GM18907 (cell line): ENCODE data around the gene INPP5A.
"Not testable (repeated sequence)": the region's sequence is repeated elsewhere in the genome, so short reads cannot be mapped to it uniquely, and the experiment has no call there.

ENCODE experiments used
- ATAC-seq: cut with Tn5 transposase; IDR thresholded peaks from one replicate; pipeline ENCODE4 v1.9.1; 2021; ENCODE audit warnings: mild to moderate bottlenecking, moderate library complexity; ENCODE audit not compliant: unreplicated experiment

The INPP5A gene

DNA sequence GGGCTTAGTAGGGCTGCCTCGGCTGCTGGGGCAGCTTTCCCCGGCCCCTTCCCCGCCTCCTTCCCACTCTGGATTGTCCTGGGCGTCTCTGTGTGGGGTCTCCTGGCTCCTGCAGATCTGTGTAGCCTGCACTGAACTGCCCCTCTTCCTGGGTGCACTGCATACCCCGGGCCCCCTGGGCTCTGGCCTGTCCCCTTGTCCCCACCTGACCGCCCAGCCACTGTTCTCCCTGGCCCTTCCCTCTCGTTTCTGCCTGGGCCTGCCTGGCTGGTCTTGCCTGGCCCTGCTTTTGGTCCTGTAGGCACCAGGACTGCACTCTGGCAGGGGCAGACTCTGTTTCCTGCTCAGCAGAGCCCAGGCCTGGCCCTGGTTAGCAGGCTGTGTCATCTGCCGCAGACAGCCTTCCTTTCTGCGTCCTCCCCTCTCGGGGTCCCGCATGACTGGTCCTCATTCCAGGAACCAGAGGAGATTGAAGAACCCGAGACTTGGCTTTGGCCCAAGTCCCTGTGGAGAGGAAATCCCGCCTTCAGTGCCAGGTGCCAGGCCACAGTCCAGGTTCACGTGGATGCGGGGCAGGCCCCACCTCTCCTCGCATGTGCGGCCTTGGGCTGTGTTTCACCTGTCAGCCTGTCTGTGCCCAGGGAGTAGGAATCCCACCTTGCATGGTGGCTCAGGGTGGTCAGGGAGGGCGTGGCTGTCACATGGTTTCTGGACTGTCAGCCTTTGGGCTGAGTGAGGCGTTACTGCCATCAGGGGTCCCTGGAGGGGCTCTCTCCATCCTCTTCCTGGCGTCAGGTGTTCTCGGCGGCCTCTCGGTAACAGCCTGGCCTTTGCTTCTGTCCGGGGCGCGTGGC is 9.2 kb downstream of the INPP5A start:
- no peak for ATAC-seq

DNA sequence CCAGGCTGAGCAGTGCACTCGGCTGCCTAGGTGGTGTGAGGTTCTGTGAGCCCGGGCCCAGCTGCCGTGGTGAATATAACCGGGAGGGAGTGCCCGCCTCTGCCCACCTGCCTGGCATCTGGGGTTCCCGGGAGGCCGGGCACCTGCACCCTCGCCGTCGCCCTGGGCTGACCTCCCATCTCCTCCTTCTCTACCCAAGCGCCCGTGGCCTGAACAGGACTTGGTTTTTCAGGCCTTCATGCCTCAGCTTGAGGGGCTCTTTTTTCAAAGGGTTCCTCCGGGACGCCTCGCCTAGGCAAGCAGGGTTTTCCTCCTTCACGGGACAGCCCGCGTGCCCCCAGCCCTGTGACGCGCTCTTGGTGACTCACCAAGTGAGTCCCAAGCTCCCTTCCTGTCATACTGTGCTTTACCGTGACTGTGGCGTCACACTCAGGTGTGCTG is 9.9 kb downstream of the INPP5A start:
- ATAC-seq: no peak

DNA sequence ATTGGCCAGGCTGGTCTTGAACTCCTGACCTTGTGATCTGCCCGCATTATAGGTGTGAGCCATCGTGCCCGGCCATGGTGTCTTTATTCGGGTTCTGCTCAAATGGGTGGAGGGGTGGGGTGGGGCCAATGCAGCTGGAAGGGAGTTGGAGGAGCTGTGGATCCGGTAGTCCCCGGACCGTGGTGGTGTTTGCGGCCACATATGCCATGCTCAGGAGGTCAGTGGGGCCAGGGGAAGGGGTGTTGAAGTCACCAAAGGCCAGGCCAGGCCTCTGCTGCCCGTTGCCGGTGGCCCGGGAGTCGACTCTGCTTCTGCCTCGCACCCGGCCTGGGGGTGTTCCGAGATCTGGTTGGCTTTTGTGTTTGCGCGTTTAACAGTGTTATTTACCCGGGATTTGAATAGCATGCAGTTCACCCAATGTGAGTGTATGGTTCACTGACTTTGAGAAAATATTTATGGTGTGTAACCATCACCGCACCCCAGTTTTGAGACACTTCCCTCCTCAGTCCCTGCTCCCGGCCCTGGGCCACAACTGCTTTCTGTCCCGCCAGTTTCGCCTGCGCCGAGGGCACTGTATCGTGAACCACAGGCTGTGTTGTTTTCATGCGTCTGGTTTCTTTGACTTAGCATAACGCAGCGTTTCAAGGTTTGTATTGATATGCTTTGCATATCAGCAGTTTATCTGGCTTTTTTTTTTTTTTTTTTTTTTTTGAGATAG is 10.7 kb downstream of the INPP5A start:
- ATAC-seq: no peak

DNA sequence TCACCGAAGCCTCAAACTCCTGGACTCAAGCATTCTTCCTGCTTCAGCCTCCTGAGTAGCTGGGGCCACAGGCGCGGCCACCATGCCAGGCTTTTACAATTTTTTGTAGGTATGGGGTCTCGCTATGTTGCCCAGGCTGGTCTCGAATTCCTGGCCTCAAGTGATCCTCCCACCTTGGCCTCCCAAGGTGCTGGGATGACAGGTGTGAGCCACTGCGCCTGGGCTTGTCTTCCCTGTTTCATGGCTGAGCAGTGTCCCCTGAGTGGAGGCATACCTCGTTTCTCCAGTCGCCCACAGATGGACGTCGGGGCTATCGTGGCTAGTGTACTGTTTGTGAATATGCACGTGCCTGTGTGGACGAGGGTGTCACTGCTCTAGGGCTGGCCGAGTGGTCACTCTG is 11.3 kb downstream of the INPP5A start:
- no peak for ATAC-seq

DNA sequence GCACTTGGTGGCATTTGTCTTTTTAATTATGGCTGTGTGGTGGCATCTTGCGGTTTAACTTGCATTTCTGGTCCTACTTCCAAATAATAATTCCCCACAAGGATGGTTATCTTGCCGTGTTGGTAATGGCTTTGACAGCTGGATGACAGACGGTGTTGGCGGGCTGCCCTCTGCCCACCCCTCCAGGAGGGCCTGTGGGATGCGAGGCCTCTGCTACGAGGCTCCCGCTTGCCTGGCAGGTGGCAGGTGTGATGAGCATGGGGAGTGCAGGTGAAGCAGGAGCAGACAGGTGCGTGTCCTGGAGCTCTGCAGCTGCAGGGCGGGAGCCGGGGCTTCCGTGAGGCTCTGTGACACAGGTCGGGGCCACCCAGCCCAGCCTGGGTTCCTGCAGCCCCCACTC is 11.8 kb downstream of the INPP5A start:
- no peak for ATAC-seq

DNA sequence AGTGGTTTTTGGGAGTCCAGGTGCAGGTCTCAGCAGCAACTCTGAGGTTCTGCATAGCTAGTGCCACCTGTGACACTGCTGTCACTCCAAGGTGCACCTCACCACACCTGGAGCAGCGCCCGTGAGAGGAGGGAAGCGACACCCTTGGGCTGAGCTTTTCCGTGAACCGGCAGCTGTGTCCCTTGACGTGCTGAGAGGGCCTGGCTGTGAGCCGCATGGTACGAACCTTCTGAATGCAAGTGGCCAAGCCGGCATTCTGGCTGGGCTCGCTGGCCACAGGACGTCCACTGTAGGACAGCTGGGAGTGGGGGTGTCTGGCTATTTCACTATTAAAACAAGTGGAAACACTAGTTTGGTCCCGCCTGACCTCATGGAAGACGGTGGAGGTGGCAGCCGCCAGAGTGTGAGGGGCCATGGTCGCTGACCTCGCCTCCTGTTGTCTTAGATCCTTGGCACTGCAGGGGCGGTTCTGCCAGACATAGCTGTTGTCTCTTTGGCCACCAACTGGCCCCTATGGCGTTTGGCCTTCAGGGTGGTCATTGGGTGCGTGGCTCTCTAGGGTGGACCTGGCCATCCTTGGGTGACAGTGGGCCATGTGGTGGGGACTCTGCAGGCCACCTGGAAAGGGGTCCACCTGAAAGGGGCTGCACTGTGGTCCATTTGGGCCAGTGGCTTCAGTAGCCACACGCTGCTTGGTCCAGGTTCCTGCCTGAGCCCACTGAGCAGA is 12.9 kb downstream of the INPP5A start:
- no peak for ATAC-seq

DNA sequence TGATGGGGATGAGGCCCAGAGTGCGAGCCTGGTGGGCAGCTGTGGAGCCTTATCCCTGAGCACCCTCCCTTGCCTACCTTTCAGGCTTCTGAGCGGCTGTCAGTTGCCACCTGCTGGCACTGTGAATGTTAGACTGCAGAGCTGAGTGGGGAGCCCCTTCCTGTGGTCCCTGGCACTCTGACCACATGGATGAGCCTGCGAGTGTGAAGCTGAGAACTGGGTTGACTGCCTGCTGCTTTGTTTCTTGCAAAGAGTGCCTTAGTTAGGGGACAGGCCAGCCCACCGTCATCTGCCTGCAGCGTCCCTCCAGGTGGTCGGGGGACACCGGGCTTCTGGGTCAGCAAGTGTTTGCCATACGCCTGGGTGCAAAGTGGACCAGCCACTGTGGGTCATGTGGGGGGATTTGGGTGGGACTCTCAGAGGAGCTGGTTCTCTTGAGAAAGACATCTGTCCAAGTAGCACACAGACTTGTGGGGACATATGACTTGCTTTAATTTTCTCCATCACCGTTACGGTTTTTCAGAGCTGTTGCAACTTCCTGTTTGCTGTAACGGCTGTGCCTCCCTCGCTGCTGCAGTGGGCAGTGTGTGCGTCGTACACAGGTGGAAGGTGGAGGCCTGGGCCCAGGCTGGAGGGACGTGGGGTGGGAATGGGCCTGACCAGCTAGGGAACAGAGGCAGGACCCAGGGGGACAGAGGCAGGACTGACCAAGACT is 13.7 kb downstream of the INPP5A start:
- ATAC-seq: peak; percentile 61

DNA sequence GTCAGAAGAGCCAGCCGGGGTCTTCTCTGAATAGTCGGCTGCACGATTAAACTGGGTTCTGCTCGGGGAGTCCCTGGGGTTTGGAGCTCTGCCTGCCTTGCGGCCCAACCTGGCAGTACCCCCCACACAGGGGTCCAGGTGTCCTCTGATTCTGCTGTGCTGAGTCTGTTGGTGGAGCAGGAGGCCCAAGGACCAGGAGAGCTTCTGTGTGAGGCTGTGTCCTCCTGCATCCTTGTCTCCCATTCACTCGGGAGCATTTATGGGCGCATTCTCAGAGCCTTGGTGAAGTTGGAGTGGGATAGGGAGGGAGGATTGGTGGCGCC is 14.2 kb downstream of the INPP5A start:
- ATAC-seq: peak; percentile 15

DNA sequence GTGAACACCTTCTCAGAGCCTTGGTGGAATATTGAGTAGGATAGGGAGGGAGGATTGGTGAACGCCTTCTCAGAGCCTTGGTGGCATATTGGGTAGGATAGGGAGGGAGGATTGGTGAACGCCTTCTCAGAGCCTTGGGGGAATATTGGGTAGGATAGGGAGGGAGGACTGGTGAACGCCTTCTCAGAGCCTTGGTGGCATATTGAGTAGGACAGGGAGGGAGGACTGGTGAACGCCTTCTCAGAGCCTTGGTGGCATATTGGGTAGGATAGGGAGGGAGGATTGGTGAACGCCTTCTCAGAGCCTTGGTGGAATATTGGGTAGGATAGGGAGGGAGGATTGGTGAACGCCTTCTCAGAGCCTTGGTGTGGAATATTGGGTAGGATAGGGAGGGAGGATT is 15.0 kb downstream of the INPP5A start:
- ATAC-seq: not testable (repeated sequence)

DNA sequence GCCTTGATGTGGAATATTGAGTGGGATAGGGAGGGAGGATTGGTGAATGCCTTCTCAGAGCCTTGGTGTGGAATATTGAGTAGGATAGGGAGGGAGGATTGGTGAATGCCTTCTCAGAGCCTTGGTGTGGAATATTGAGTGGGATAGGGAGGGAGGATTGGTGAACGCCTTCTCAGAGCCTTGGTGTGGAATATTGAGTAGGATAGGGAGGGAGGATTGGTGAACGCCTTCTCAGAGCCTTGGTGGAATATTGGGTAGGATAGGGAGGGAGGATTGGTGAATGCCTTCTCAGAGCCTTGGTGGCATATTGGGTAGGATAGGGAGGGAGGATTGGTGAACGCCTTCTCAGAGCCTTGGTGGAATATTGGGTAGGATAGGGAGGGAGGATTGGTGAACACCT is 16.0 kb downstream of the INPP5A start:
- not testable (repeated sequence) for ATAC-seq

DNA sequence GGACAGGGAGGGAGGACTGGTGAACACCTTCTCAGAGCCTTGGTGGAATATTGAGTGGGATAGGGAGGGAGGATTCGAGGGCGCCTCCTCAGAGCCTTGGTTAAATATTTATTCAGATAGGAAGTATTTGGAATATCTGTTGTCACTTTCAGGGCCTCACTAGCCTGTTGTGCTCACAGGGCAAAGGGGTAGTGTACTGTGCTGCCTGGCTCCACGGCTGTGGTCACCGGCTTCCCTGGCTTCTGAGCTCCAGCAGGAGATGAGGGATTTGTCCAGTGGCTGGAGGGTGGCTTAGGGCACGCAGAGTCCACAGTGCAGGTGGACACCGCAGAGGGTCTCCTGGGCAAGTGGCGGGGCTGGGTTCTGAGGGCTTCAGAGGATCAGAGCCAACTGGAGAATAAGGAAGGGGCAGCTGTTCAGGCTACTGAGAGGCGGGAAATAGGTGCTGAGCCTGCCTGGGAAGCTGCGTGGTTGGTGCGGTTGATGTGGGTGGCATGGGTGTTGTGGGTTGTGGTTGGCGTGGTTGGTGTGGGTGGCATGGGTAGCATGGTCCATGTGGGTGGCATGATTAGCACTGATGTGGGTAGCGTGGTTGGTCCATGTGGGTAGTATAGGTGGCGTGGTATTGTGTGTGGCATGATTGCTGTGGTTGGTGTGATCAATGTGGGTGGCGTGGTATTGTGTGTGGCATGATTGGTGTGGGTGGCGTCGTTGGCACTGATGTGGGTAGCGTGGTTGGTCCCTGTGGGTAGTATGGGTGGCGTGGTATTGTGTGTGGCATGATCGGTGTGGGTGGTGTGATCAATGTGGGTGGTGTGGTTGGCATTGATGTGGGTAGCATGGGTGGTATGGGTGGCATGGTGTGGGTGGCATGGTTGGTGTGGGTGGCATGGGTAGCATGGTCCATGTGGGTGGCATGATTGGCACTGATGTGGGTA is 16.7 kb downstream of the INPP5A start:
- ATAC-seq: no peak

DNA sequence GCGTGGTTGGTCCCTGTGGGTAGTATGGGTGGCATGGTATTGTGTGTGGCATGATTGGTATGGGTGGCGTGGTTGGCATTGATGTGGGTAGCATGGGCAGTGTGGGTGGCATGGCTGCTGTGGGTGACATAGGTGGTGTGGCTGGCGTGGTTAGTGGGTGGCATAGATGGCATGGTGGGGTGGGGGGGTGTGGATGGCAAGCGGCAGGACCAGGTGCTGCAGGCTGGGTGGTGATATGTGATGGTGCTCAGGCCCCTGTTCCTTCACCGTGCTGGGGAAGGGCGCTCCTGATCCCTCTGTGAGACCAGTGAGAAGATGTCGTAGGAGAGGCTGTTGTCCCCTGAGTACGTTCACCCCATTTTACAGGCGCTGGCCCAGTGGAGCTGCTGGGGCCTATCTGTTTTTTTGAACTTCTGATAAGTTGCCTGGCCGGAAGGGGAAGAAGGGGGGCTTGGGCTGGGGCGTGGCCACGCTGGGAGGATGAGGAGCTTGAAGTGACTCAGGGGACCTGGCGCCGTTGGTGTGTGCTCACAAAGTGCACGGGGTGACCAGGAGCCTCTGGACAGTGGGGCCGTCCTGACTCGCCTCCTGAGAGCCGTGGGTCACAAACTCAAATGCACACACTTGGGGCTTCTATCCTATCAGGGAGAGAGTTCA is 17.5 kb downstream of the INPP5A start:
- no peak for ATAC-seq

DNA sequence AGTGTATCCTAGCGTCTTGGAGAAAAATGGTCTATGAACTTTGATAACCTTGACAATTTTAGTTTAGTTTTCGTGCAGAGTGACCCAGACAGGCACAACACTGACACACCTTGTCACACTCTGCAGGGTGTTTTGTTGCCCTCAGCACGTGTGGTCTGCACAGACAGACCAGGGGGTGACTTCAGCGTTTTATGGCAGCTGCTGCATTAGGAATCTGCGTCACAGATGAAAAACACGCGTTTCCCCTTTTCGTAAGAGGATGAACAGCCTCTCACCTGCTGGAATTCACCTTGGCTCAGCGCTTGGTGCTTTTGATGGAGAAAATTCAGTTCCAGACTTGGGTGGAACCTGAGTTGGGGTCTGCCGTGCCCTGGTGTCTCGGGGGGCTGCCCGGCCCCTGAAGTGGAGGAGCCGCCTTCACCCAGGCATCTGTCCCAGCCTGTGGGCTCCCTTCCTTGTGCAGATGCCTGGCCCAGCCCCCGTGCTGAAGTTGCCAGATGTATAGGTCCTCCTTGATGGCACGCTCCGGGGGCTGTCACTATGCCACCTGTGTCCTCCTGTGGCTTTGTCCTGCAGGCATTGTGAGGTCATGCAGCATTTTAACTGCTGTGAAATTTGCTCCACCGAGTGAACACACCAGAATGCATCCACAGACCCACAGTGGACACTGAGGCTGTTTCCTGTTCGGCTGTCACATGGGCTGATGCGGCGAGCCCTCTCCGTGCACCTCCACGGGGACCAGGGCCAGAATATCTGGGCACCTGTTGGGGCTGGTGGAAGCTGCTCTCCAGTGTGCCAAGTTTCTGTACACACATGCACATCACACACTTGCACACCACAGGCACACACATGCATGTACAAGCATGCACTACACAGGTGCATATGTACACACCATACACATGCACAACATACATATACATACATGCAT is 18.3 kb downstream of the INPP5A start:
- ATAC-seq: no peak

DNA sequence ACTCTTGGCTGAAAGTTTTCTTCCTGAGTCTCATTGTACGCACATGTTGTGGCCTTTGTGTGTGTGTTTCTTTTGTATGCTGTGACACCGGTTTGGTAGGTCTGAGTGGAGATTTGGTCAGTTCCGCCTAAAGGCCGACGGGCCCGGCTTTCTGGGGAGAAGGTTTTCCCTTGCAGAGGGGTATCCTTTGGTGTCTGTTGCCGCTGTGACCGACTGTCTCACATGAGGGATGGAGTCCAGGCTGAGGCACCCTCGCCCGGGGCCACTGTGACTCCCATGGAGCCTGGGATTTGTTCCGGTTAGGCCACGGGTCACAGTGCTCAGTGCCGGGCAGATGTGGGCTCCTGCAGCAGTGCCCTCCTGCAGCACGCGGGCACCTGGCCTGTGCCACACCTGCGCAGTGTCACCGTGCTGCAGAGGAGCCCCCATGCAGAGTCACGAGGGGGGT is 19.4 kb downstream of the INPP5A start:
- ATAC-seq: no peak

DNA sequence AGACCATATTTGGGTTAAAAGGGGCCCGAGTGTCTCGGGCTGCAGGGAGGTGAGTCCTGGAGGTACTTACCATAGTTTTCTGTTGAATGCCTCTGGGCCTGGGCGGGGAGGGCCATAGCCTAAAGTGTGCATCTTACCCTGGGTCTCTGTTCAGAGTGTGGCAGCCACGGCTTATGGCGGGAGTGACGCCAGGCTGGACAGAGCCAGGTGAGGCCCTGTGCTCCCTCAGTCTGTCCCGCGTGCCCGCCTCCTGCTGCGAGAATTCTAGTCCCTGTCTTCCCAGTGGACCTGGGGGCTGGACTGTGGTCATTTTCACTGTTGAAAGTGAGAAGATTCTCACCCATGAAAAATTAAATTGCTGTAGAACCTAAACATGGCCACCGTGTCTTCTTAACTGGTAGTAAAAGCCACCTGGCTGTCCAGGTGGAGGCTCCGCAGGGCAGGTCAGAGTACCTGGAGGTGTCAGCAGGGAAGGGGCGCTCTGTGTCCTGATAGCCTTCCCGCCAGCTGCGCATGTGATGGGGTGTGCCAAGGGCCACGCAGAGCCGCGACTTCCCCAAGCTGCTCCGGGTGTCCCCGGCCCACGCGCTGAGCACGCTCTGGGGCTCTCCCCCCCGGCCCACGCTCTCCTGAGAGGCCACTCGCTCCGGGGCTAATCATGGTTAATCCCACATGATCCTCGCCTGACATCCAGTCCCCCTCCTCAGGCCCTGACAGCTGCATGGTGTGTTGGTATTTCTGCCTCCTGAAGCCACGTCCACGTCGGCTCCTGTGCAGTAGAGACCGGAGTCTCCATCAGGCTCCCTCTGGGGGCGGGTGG is 20.3 kb downstream of the INPP5A start:
- no peak for ATAC-seq

DNA sequence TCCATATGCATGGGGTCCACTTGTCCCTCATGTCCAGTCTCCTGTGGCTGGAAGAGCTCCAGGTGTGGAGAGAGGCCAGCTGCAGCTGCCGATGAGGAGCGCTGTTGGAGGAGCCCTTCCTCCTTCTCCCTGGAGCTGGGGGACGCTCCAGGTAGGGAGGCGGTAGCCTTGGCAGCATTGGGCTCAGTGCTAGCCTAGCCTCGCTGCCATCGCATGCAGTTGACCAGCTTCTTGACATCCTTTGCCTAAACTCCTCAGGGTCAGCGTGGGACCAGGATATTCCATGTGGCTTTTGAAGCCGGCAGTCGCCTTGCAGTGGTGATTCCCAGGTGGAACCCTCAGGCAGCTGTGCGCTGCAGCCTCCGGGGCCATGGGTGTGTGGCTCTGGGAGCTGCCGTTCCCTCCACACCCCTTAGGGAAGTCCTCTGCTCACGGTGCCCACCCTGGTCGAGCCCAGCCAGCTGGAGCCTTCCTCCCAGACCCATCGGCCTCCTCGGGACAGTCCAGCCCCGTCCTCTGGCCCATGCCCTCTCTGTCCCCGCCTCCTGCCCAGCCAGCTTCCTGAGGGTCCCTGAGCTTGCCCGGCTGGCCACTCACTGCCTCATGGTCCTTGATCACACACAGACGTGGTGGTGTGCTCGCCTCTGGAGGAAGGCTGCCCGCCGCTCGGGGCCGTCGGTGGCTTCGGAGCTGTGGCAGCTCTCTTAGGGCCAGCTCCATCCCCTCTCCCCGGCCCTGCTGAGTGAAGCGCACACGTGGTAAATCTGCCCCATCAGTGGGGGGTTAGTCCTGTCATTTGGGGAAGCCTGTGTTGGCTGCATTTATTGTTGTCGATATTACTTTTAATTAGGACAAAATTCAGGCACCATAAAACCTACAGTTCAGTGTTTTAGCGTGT is 21.2 kb downstream of the INPP5A start:
- no peak for ATAC-seq
